ENCODE measurements around the gene P2RY6. TPM values are rescaled to one million over a fixed set of nuclear protein-coding genes. Genes with fewer than 3 reads are reported as not detected.
A peak's percentile ranks its signal among the peaks of the same experiment; 100 is the strongest.

Gene P2RY6
- total and polyA plus RNA-seq, 10 of the 15 experiments (the other 5 are each of a cell fraction or from before 2014, with no cell fraction given) = 0.05 to 0.90 (median 0.22) TPM; not detected in 4

DNA sequence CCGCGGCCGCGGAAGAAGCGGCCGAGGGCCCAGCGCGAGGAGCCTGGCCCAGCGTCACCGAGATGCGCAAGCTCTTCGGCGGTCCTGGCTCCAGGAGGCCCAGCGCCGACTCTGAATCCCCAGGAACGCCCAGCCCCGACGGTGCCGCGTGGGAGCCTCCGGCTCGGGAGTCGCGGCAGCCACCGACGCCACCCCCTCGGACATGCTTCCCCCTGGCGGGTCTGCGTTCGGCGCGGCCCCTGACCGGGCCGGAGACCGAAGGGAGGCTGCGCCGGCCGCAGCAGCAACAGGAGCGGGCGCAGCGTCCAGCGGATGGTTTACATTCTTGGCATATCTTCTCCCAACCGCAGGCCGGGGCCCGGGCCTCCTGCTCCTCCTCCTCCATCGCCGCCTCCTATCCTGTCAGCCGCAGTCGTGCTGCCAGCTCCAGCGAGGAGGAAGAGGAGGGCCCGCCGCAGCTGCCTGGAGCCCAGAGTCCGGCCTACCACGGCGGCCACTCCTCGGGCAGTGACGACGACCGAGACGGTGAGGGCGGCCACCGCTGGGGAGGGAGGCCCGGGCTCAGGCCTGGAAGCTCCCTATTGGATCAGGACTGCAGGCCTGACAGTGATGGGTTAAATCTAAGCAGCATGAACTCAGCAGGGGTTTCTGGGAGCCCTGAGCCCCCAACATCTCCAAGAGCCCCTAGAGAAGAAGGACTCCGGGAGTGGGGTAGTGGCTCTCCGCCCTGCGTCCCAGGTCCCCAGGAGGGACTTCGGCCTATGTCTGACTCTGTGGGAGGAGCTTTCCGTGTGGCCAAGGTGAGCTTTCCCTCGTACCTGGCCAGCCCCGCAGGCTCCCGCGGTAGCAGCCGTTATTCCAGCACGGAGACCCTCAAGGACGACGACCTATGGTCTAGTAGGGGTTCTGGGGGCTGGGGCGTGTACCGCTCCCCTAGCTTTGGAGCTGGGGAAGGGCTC lies 37.1 kb downstream of the P2RY6 start:
- Histone ChIP-seq H3K27me3 (replicated peaks in 1 of 2; ENCODE audit: control insufficient read depth in 2 of 2, insufficient read depth in 2 of 2, low read length in 1 of 2) (no peaks in the 10 kb centered on the region), H3K9ac (ENCODE audit: control insufficient read depth, insufficient read depth, low read length) (peak overlapping the region; percentile 66), H3K27ac (ENCODE audit: control insufficient read depth, insufficient read depth) (peak overlapping the region; percentile 69), H3K36me3 (ENCODE audit: control insufficient read depth in 2 of 2, insufficient read depth in 2 of 2, low read length in 1 of 2) (no peaks in the 10 kb centered on the region), H3K79me2 (ENCODE audit: control insufficient read depth, insufficient read depth, low read length) (peaks cover 43% of the 10 kb centered on the region), H2AFZ (ENCODE audit: control insufficient read depth, low read depth, low read length) (peak overlapping the region; percentile 6; the same call in 1 of the 2 replicates), H3K9me3 (replicated peaks; ENCODE audit: control insufficient read depth, insufficient read depth, low read length) (no peaks in the 10 kb centered on the region), H3K4me1 (ENCODE audit: control insufficient read depth, insufficient read depth, low read length) (peaks cover 11% of the 10 kb centered on the region), H3K4me2 (ENCODE audit: control insufficient read depth, insufficient read depth) (peak overlapping the region; percentile 97), H3K4me3 (peak overlapping the region; percentile 76; the same call in 1 of the 2 replicates), H4K20me1 (ENCODE audit: control insufficient read depth, insufficient read depth) (no peaks in the 10 kb centered on the region)
- intact Hi-C loops (cut with micrococcal nuclease; ENCODE audit: unreplicated experiment) (loop anchor here (5.0 kb wide), 1 partner anchor 68 kb away; the partner anchor contains the start of gene RELT), in situ Hi-C loops (cut with MboI) (no loop called here)
- ChIA-PET SMC1A (ENCODE audit: uncharacterized antibody, unreplicated experiment) (interaction anchor here (0.6 to 6.3 kb wide), 5 partner anchors 11 to 377 kb away, joined by 3 to 134 read pairs (median 17); no protein-coding TSS in a partner anchor), CTCF (interaction anchor here (1.0 to 9.1 kb wide), 6 partner anchors 13 to 51 kb away, joined by 3 to 287 read pairs (median 54); no protein-coding TSS in a partner anchor), POLR2A (interaction anchor here (1.4 to 4.4 kb wide), 3 partner anchors 10 to 173 kb away, joined by 3 to 40 read pairs (median 26); no protein-coding TSS in a partner anchor), RAD21 (ENCODE audit: unreplicated experiment) (interaction anchor here (0.7 to 13.3 kb wide), 6 partner anchors 8 to 352 kb away, joined by 3 to 227 read pairs (median 6); no protein-coding TSS in a partner anchor)
- BruUV-seq (replicated peaks) = no TSS peak
- 28% methylated on average over 66 of the region's 78 CpGs for WGBS (ENCODE audit: insufficient coverage, insufficient replicate concordance, low lambda C conversion rate, missing lambda C conversion rate)
- TF ChIP-seq IKZF1 (conservative IDR thresholded peaks at IDR 0.05) (peak; percentile 82), RAD21 (IDR thresholded peaks at IDR 0.05; ENCODE audit: insufficient read depth, low read depth, low read length) (no peak), RELA (IDR thresholded peaks at IDR 0.05; ENCODE audit: borderline replicate concordance, partially characterized antibody) (no peak)
- TF ChIP-seq, protein P1, sequence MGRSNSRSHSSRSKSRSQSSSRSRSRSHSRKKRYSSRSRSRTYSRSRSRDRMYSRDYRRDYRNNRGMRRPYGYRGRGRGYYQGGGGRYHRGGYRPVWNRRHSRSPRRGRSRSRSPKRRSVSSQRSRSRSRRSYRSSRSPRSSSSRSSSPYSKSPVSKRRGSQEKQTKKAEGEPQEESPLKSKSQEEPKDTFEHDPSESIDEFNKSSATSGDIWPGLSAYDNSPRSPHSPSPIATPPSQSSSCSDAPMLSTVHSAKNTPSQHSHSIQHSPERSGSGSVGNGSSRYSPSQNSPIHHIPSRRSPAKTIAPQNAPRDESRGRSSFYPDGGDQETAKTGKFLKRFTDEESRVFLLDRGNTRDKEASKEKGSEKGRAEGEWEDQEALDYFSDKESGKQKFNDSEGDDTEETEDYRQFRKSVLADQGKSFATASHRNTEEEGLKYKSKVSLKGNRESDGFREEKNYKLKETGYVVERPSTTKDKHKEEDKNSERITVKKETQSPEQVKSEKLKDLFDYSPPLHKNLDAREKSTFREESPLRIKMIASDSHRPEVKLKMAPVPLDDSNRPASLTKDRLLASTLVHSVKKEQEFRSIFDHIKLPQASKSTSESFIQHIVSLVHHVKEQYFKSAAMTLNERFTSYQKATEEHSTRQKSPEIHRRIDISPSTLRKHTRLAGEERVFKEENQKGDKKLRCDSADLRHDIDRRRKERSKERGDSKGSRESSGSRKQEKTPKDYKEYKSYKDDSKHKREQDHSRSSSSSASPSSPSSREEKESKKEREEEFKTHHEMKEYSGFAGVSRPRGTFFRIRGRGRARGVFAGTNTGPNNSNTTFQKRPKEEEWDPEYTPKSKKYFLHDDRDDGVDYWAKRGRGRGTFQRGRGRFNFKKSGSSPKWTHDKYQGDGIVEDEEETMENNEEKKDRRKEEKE (IDR thresholded peaks at IDR 0.05) = no peak
- TF ChIP-seq, protein P2, sequence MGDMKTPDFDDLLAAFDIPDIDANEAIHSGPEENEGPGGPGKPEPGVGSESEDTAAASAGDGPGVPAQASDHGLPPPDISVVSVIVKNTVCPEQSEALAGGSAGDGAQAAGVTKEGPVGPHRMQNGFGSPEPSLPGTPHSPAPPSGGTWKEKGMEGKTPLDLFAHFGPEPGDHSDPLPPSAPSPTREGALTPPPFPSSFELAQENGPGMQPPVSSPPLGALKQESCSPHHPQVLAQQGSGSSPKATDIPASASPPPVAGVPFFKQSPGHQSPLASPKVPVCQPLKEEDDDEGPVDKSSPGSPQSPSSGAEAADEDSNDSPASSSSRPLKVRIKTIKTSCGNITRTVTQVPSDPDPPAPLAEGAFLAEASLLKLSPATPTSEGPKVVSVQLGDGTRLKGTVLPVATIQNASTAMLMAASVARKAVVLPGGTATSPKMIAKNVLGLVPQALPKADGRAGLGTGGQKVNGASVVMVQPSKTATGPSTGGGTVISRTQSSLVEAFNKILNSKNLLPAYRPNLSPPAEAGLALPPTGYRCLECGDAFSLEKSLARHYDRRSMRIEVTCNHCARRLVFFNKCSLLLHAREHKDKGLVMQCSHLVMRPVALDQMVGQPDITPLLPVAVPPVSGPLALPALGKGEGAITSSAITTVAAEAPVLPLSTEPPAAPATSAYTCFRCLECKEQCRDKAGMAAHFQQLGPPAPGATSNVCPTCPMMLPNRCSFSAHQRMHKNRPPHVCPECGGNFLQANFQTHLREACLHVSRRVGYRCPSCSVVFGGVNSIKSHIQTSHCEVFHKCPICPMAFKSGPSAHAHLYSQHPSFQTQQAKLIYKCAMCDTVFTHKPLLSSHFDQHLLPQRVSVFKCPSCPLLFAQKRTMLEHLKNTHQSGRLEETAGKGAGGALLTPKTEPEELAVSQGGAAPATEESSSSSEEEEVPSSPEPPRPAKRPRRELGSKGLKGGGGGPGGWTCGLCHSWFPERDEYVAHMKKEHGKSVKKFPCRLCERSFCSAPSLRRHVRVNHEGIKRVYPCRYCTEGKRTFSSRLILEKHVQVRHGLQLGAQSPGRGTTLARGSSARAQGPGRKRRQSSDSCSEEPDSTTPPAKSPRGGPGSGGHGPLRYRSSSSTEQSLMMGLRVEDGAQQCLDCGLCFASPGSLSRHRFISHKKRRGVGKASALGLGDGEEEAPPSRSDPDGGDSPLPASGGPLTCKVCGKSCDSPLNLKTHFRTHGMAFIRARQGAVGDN (IDR thresholded peaks at IDR 0.05) = 0 out of 2 replicates have a peak, but pooled peaks have one; percentile 1
- TF ChIP-seq, protein P3, sequence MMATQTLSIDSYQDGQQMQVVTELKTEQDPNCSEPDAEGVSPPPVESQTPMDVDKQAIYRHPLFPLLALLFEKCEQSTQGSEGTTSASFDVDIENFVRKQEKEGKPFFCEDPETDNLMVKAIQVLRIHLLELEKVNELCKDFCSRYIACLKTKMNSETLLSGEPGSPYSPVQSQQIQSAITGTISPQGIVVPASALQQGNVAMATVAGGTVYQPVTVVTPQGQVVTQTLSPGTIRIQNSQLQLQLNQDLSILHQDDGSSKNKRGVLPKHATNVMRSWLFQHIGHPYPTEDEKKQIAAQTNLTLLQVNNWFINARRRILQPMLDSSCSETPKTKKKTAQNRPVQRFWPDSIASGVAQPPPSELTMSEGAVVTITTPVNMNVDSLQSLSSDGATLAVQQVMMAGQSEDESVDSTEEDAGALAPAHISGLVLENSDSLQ (IDR thresholded peaks at IDR 0.05) = peak; percentile 52; the same call in 1 of the 2 replicates
- FAIRE-seq (no peak), ATAC-seq (peak; percentile 2; the same call in 2 of the 3 replicates), DNase-seq (ENCODE audit: low read depth, low spot score) (no peak)
